Measurements from ENCODE around the gene CFAP61. TPM values are rescaled to one million over a fixed set of nuclear protein-coding genes. Genes with fewer than 3 reads are reported as not detected.

CFAP61 gene
- total RNA-seq, 1 experiment from 2014 or later = 0.19 TPM

GRCh38 chr20:20205862-20206236 is 153.5 kb downstream of the CFAP61 start:
- no peaks in the 10 kb centered on the region for H3K36me3 ChIP-seq (ENCODE audit: insufficient read depth, low read length)
- no peak overlapping the region for H3K9ac ChIP-seq (ENCODE audit: low read length)

GRCh38 chr20:20206788-20207187 is 154.5 kb downstream of the CFAP61 start:
- peaks cover 14% of the 10 kb centered on the region for H3K4me1 ChIP-seq (ENCODE audit: low read length)
- no peaks in the 10 kb centered on the region for H3K36me3 ChIP-seq (ENCODE audit: insufficient read depth, low read length)
- no peaks in the 10 kb centered on the region for H4K20me1 ChIP-seq (ENCODE audit: insufficient read depth, low read depth, low read length)
- H2AFZ ChIP-seq (ENCODE audit: low read length) = no peak overlapping the region
- no peak overlapping the region for H3K27ac ChIP-seq (ENCODE audit: low read length)
- no peak overlapping the region for H3K4me2 ChIP-seq (ENCODE audit: low read depth, low read length, poor library complexity, severe bottlenecking)
- no peak for DNase-seq
- H3K4me3 ChIP-seq (ENCODE audit: low read length) = no peak overlapping the region
- no peaks in the 10 kb centered on the region for H3K9me2 ChIP-seq (replicated peaks; ENCODE audit: insufficient read depth, low read length)
- no peaks in the 10 kb centered on the region for H3K27me3 ChIP-seq (ENCODE audit: low read length)
- H3K9ac ChIP-seq (ENCODE audit: low read length) = no peak overlapping the region
- no peaks in the 10 kb centered on the region for H3K79me2 ChIP-seq (ENCODE audit: low read length)
- H3K9me3 ChIP-seq (ENCODE audit: low read length) = no peaks in the 10 kb centered on the region

More at GRCh38 chr20:20205862-20206236, 153.5 kb downstream of the CFAP61 start:
- H3K4me1 ChIP-seq (ENCODE audit: low read length) = peaks cover 23% of the 10 kb centered on the region
- no peaks in the 10 kb centered on the region for H4K20me1 ChIP-seq (ENCODE audit: insufficient read depth, low read depth, low read length)
- no peak overlapping the region for H3K4me2 ChIP-seq (ENCODE audit: low read depth, low read length, poor library complexity, severe bottlenecking)
- no peak overlapping the region for H3K4me3 ChIP-seq (ENCODE audit: low read length)
- H3K27ac ChIP-seq (ENCODE audit: low read length) = no peak overlapping the region
- H3K9me3 ChIP-seq (ENCODE audit: low read length) = no peaks in the 10 kb centered on the region
- no peaks in the 10 kb centered on the region for H3K79me2 ChIP-seq (ENCODE audit: low read length)
- H3K9me2 ChIP-seq (replicated peaks; ENCODE audit: insufficient read depth, low read length) = no peaks in the 10 kb centered on the region
- H3K27me3 ChIP-seq (ENCODE audit: low read length) = no peaks in the 10 kb centered on the region
- DNase-seq = no peak
- no peak overlapping the region for H2AFZ ChIP-seq (ENCODE audit: low read length)

GRCh38 chr20:20207291-20207690 is 155.0 kb downstream of the CFAP61 start:
- Histone ChIP-seq H3K4me2 (ENCODE audit: low read depth, low read length, poor library complexity, severe bottlenecking) (no peak overlapping the region), H2AFZ (ENCODE audit: low read length) (no peak overlapping the region), H3K9ac (ENCODE audit: low read length) (no peak overlapping the region), H3K4me3 (ENCODE audit: low read length) (no peak overlapping the region), H3K79me2 (ENCODE audit: low read length) (no peaks in the 10 kb centered on the region), H3K9me2 (replicated peaks; ENCODE audit: insufficient read depth, low read length) (no peaks in the 10 kb centered on the region), H3K36me3 (ENCODE audit: insufficient read depth, low read length) (no peaks in the 10 kb centered on the region), H3K27ac (ENCODE audit: low read length) (no peak overlapping the region), H3K27me3 (ENCODE audit: low read length) (no peaks in the 10 kb centered on the region), H3K4me1 (ENCODE audit: low read length) (peaks cover 14% of the 10 kb centered on the region), H3K9me3 (ENCODE audit: low read length) (no peaks in the 10 kb centered on the region), H4K20me1 (ENCODE audit: insufficient read depth, low read depth, low read length) (no peaks in the 10 kb centered on the region)
- DNase-seq = no peak

DNA sequence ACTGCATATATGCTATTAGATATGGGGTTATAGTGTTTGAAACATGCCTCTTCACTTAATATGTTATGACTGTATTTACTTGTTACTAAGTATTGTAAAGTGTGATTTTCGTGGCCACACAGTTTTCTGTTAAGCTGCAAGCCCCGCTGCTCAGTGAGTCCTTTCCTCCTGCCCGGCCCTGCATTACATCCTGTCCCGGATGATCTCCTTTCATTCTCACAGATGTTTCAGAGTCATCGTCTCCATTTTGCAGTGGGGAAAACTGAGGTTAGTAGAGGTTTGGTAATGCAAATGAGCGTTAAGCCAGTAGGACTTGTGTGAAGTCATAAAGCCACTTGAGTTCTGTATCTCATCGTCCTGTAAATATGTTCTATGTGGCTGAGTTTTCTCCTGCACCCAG is 155.5 kb downstream of the CFAP61 start:
- H4K20me1 ChIP-seq (ENCODE audit: insufficient read depth, low read depth, low read length) = no peaks in the 10 kb centered on the region
- no peaks in the 10 kb centered on the region for H3K9me3 ChIP-seq (ENCODE audit: low read length)
- no peaks in the 10 kb centered on the region for H3K9me2 ChIP-seq (replicated peaks; ENCODE audit: insufficient read depth, low read length)
- H3K4me2 ChIP-seq (ENCODE audit: low read depth, low read length, poor library complexity, severe bottlenecking) = no peak overlapping the region
- H3K9ac ChIP-seq (ENCODE audit: low read length) = no peak overlapping the region
- no peaks in the 10 kb centered on the region for H3K36me3 ChIP-seq (ENCODE audit: insufficient read depth, low read length)
- H3K4me3 ChIP-seq (ENCODE audit: low read length) = no peak overlapping the region
- DNase-seq = no peak
- no peaks in the 10 kb centered on the region for H3K27me3 ChIP-seq (ENCODE audit: low read length)
- H2AFZ ChIP-seq (ENCODE audit: low read length) = no peak overlapping the region
- H3K4me1 ChIP-seq (ENCODE audit: low read length) = peaks cover 14% of the 10 kb centered on the region
- H3K79me2 ChIP-seq (ENCODE audit: low read length) = no peaks in the 10 kb centered on the region
- H3K27ac ChIP-seq (ENCODE audit: low read length) = no peak overlapping the region

GRCh38 chr20:20209684-20210083 is 157.4 kb downstream of the CFAP61 start:
- no peaks in the 10 kb centered on the region for H3K79me2 ChIP-seq (ENCODE audit: low read length)
- no peak overlapping the region for H3K4me3 ChIP-seq (ENCODE audit: low read length)
- H3K4me2 ChIP-seq (ENCODE audit: low read depth, low read length, poor library complexity, severe bottlenecking) = no peak overlapping the region
- no peak for DNase-seq
- no peaks in the 10 kb centered on the region for H3K27me3 ChIP-seq (ENCODE audit: low read length)
- H3K4me1 ChIP-seq (ENCODE audit: low read length) = peaks cover 14% of the 10 kb centered on the region
- H3K9ac ChIP-seq (ENCODE audit: low read length) = no peak overlapping the region
- no peaks in the 10 kb centered on the region for H3K36me3 ChIP-seq (ENCODE audit: insufficient read depth, low read length)
- H4K20me1 ChIP-seq (ENCODE audit: insufficient read depth, low read depth, low read length) = no peaks in the 10 kb centered on the region
- H3K9me3 ChIP-seq (ENCODE audit: low read length) = no peaks in the 10 kb centered on the region
- H3K9me2 ChIP-seq (replicated peaks; ENCODE audit: insufficient read depth, low read length) = no peaks in the 10 kb centered on the region
- H3K27ac ChIP-seq (ENCODE audit: low read length) = no peak overlapping the region
- H2AFZ ChIP-seq (ENCODE audit: low read length) = no peak overlapping the region

DNA sequence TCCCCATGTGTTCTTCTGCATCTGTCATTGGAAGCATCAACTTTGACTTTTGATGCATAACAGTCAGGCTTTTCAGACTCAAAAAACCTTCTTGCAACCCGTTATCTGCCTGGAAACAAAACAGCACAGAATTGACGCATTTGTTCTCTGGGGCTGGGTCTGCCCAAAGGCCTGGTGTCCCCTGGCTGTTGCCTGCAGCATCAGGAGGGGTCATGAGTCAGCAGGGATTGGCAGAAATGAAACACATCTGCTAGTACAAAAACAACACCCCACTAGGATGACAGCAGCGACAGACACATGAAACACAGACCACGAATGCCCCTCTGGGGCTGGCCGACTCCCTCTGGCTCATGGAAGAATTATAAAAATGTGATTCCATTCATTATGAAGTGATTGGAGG is 158.0 kb downstream of the CFAP61 start:
- Histone ChIP-seq H3K9me3 (ENCODE audit: low read length) (no peaks in the 10 kb centered on the region), H3K4me1 (ENCODE audit: low read length) (peaks cover 14% of the 10 kb centered on the region), H3K4me2 (ENCODE audit: low read depth, low read length, poor library complexity, severe bottlenecking) (no peak overlapping the region), H3K36me3 (ENCODE audit: insufficient read depth, low read length) (no peaks in the 10 kb centered on the region), H3K27me3 (ENCODE audit: low read length) (no peaks in the 10 kb centered on the region), H3K27ac (ENCODE audit: low read length) (no peak overlapping the region), H3K9me2 (replicated peaks; ENCODE audit: insufficient read depth, low read length) (no peaks in the 10 kb centered on the region), H3K4me3 (ENCODE audit: low read length) (no peak overlapping the region), H2AFZ (ENCODE audit: low read length) (no peak overlapping the region), H3K9ac (ENCODE audit: low read length) (no peak overlapping the region), H4K20me1 (ENCODE audit: insufficient read depth, low read depth, low read length) (no peaks in the 10 kb centered on the region), H3K79me2 (ENCODE audit: low read length) (no peaks in the 10 kb centered on the region)
- DNase-seq = no peak

- H3K27me3 ChIP-seq (ENCODE audit: low read length) = no peaks in the 10 kb centered on the region
- H3K9ac ChIP-seq (ENCODE audit: low read length) = no peak overlapping the region
- no peaks in the 10 kb centered on the region for H3K36me3 ChIP-seq (ENCODE audit: insufficient read depth, low read length)
- H3K4me3 ChIP-seq (ENCODE audit: low read length) = no peak overlapping the region
- H3K9me3 ChIP-seq (ENCODE audit: low read length) = no peaks in the 10 kb centered on the region
- H3K27ac ChIP-seq (ENCODE audit: low read length) = no peak overlapping the region
- no peak overlapping the region for H3K4me2 ChIP-seq (ENCODE audit: low read depth, low read length, poor library complexity, severe bottlenecking)
- H2AFZ ChIP-seq (ENCODE audit: low read length) = no peak overlapping the region
- no peaks in the 10 kb centered on the region for H3K79me2 ChIP-seq (ENCODE audit: low read length)
- H4K20me1 ChIP-seq (ENCODE audit: insufficient read depth, low read depth, low read length) = no peaks in the 10 kb centered on the region
- H3K4me1 ChIP-seq (ENCODE audit: low read length) = peaks cover 14% of the 10 kb centered on the region
- no peaks in the 10 kb centered on the region for H3K9me2 ChIP-seq (replicated peaks; ENCODE audit: insufficient read depth, low read length)
- no peak for DNase-seq
Observed at GRCh38 chr20:20210943-20211273, 158.6 kb downstream of the CFAP61 start.

DNA sequence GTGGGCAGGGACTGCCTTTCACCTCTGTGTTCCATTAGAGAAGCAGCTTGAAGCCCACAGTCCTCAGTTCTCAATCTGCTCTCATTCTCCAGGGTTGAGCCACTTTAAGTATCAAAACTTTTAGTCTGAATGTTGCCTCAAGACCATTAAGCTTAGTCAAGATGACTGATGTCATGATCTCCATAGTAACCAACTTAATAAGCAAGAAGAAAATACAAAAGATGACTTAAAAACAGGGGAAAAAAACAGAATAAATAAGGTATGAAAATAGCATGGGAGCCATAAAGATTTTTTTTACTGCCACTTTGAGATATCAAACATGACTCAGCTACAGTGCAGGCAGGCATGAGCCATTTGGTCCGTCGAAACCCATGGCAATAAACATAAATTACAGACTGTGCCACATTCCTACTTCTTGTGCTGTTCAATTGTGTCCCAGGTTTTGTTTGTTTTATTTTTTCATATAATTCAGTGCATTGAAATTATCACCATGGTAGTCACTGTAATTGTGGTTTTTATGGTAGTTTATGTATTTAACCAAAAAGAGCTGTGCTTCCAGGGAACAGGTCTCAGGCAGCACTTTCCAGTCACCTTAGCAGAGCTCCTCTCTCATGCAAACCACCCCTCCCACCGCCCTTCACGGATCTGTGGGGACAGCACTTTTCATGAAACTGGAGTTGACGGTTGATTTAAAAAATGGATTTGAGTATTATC is 159.1 kb downstream of the CFAP61 start:
- H3K9me3 ChIP-seq (ENCODE audit: low read length) = no peaks in the 10 kb centered on the region
- H2AFZ ChIP-seq (ENCODE audit: low read length) = no peak overlapping the region
- H3K27me3 ChIP-seq (ENCODE audit: low read length) = no peaks in the 10 kb centered on the region
- peaks cover 11% of the 10 kb centered on the region for H3K4me1 ChIP-seq (ENCODE audit: low read length)
- no peaks in the 10 kb centered on the region for H3K36me3 ChIP-seq (ENCODE audit: insufficient read depth, low read length)
- H3K4me2 ChIP-seq (ENCODE audit: low read depth, low read length, poor library complexity, severe bottlenecking) = no peak overlapping the region
- no peaks in the 10 kb centered on the region for H3K9me2 ChIP-seq (replicated peaks; ENCODE audit: insufficient read depth, low read length)
- H3K27ac ChIP-seq (ENCODE audit: low read length) = no peak overlapping the region
- H3K9ac ChIP-seq (ENCODE audit: low read length) = no peak overlapping the region
- no peaks in the 10 kb centered on the region for H3K79me2 ChIP-seq (ENCODE audit: low read length)
- no peaks in the 10 kb centered on the region for H4K20me1 ChIP-seq (ENCODE audit: insufficient read depth, low read depth, low read length)
- DNase-seq = no peak
- no peak overlapping the region for H3K4me3 ChIP-seq (ENCODE audit: low read length)

Data from Karpas-422 (cell line).